OCI-LY3 (cell line): ENCODE data around the gene USP3.

Experiments
- H2AFZ ChIP-seq: fragments of 200-600, 300-600 bp; shearing (Covaris generic); 2 replicates; pipeline ENCODE4 v1.6.0; 2014; ENCODE audit warnings: antibody characterized with exemption, low read depth, low read length
- H3K27ac ChIP-seq: fragments of 200-600, 300-600 bp; sonication (generic); 2 replicates; pipeline ENCODE4 v1.5.1; 2014; ENCODE audit warnings: mild to moderate bottlenecking, low read length, moderate library complexity, mixed read lengths
- H3K27me3 ChIP-seq: fragments of 200-600, 300-600 bp; sonication (generic); 2 replicates; pipeline ENCODE4 v1.6.1; 2014; ENCODE audit warnings: low read depth, low read length, mixed read lengths
- H3K36me3 ChIP-seq: fragments of 200-600, 300-600 bp; sonication (generic); replicated peaks from 2 replicates; pipeline ENCODE3; 2014; ENCODE audit warnings: low read depth, low read length, mixed read lengths
- H3K4me1 ChIP-seq: fragments of 300-600, 200-600 bp; sonication (generic); 2 replicates; pipeline ENCODE4 v1.6.1; 2014; ENCODE audit warnings: low read length, mixed read lengths
- H3K4me2 ChIP-seq: fragments of 200-600, 300-600 bp; sonication (generic); 2 replicates; pipeline ENCODE4 v1.6.1; 2014; ENCODE audit warnings: low read length, mixed read lengths
- H3K4me3 ChIP-seq: fragments of 300-600, 200-600 bp; sonication (generic); 2 replicates; pipeline ENCODE4 v1.5.1; 2014; ENCODE audit warnings: antibody characterized with exemption, mild to moderate bottlenecking, low read length, moderate library complexity
- H3K79me2 ChIP-seq: fragments of 300-600, 200-600 bp; shearing (Covaris generic); 2 replicates; pipeline ENCODE4 v1.6.1; 2014; ENCODE audit warnings: mild to moderate bottlenecking, low read length, mixed read lengths
- H3K9ac ChIP-seq: fragments of 300-600, 200-600 bp; shearing (Covaris generic); 2 replicates; pipeline ENCODE4 v1.6.0; 2014; ENCODE audit warnings: mild to moderate bottlenecking, low read length, moderate library complexity
- H3K9me3 ChIP-seq: fragments of 200-600, 300-600 bp; shearing (Covaris generic); 2 replicates; pipeline ENCODE4 v1.6.1; 2014; ENCODE audit warnings: low read length, mixed read lengths; ENCODE audit not compliant: insufficient read depth
- H4K20me1 ChIP-seq: fragments of 200-600, 300-600 bp; sonication (generic); 2 replicates; pipeline ENCODE4 v1.6.1; 2016; ENCODE audit warnings: low read length, mixed read lengths; ENCODE audit not compliant: insufficient read depth
- CTCF ChIP-seq: fragments of 200-600, 300-600 bp; sonication (generic); IDR thresholded peaks from 2 replicates; pipeline ENCODE4 v1.5.1; 2014; ENCODE audit warnings: antibody characterized with exemption, low read length, low read depth
- EZH2phosphoT487 ChIP-seq: fragments of 200-600 bp; shearing (Covaris generic); IDR thresholded peaks from 2 replicates; pipeline ENCODE4 v1.6.1; 2018; ENCODE audit warnings: antibody characterized with exemption, mixed run types, low read depth

The USP3 gene

GRCh38 chr15:63600001-63600615, 95.7 kb downstream of the USP3 start:
- Histone ChIP-seq H3K4me3 (peak overlapping the region; percentile 86), H2AFZ (peak overlapping the region; percentile 14; the same call in 1 of the 2 replicates), H3K27me3 (no peaks in the 10 kb centered on the region), H3K9ac (peak overlapping the region; percentile 85), H3K27ac (peak overlapping the region; percentile 71), H4K20me1 (no peaks in the 10 kb centered on the region), H3K9me3 (no peaks in the 10 kb centered on the region), H3K79me2 (peaks cover 25% of the 10 kb centered on the region), H3K4me2 (peak overlapping the region; percentile 95), H3K4me1 (peaks cover 68% of the 10 kb centered on the region), H3K36me3 (peaks cover 3% of the 10 kb centered on the region)
- no peak for TF ChIP-seq EZH2phosphoT487
- TF ChIP-seq CTCF: no peak

- H3K27ac ChIP-seq: peak overlapping the region; percentile 71
Observed at GRCh38 chr15:63600616-63601025, 96.2 kb downstream of the USP3 start.

GRCh38 chr15:63601026-63601703, 96.8 kb downstream of the USP3 start:
- peak overlapping the region; percentile 61 for H3K27ac ChIP-seq
- peaks cover 63% of the 10 kb centered on the region for H3K4me1 ChIP-seq
- no peaks in the 10 kb centered on the region for H3K27me3 ChIP-seq
- H3K9ac ChIP-seq: peak overlapping the region; percentile 83
- peak overlapping the region; percentile 92 for H3K4me2 ChIP-seq
- no peaks in the 10 kb centered on the region for H3K9me3 ChIP-seq
- H3K79me2 ChIP-seq: peaks cover 14% of the 10 kb centered on the region
- H2AFZ ChIP-seq: peak overlapping the region; percentile 39; the same call in 1 of the 2 replicates
- no peaks in the 10 kb centered on the region for H4K20me1 ChIP-seq
- no peaks in the 10 kb centered on the region for H3K36me3 ChIP-seq
- peak overlapping the region; percentile 91 for H3K4me3 ChIP-seq
- TF ChIP-seq EZH2phosphoT487 (no peak), CTCF (0 out of 2 replicates have a peak, but pooled peaks have one; percentile 4)

More at GRCh38 chr15:63600616-63601025, 96.2 kb downstream of the USP3 start:
- H3K36me3 ChIP-seq: no peaks in the 10 kb centered on the region
- peaks cover 63% of the 10 kb centered on the region for H3K4me1 ChIP-seq
- H4K20me1 ChIP-seq: no peaks in the 10 kb centered on the region
- H3K9me3 ChIP-seq: no peaks in the 10 kb centered on the region
- H3K4me2 ChIP-seq: peak overlapping the region; percentile 95
- peak overlapping the region; percentile 14; the same call in 1 of the 2 replicates for H2AFZ ChIP-seq
- H3K9ac ChIP-seq: peak overlapping the region; percentile 85
- H3K4me3 ChIP-seq: peak overlapping the region; percentile 91
- peaks cover 20% of the 10 kb centered on the region for H3K79me2 ChIP-seq
- TF ChIP-seq EZH2phosphoT487 (no peak), CTCF (no peak)
- H3K27me3 ChIP-seq: no peaks in the 10 kb centered on the region

- no peak overlapping the region for H2AFZ ChIP-seq
- TF ChIP-seq CTCF: no peak
- no peak for TF ChIP-seq EZH2phosphoT487
- H3K36me3 ChIP-seq: no peaks in the 10 kb centered on the region
- peaks cover 10% of the 10 kb centered on the region; the same call in 1 of the 2 replicates for H3K79me2 ChIP-seq
- peak overlapping the region; percentile 92 for H3K4me2 ChIP-seq
- H3K4me3 ChIP-seq: peak overlapping the region; percentile 91
- no peaks in the 10 kb centered on the region for H4K20me1 ChIP-seq
- H3K4me1 ChIP-seq: peaks cover 59% of the 10 kb centered on the region
- peak overlapping the region; percentile 61 for H3K27ac ChIP-seq
- peak overlapping the region; percentile 83 for H3K9ac ChIP-seq
- H3K27me3 ChIP-seq: no peaks in the 10 kb centered on the region
- no peaks in the 10 kb centered on the region for H3K9me3 ChIP-seq
Observed at GRCh38 chr15:63601704-63602185, 97.4 kb downstream of the USP3 start.
